Stimulated activated naive CD8-positive, alpha-beta T cell treated with anti-CD3 and anti-CD28 coated beads, Interleukin-15, Interleukin-2, amounts not matched to agents 100 U/mL and 50 U/mL, for 24 hours (primary cell): ENCODE data around the gene MEI1.
A peak's percentile ranks its signal among the peaks of the same experiment; 100 is the strongest.
"Not testable (repeated sequence)": the region's sequence is repeated elsewhere in the genome, so short reads cannot be mapped to it uniquely, and the experiment has no call there.

ENCODE experiments used
- ATAC-seq: fragments of 150-1000 bp; cut with Tn5 transposase; one replicate; pipeline ENCODE4 v1.10.0; 2021
- DNase-seq: peaks from one replicate; pipeline ENCODE4 v3.0.0; 2021

The MEI1 gene

DNA sequence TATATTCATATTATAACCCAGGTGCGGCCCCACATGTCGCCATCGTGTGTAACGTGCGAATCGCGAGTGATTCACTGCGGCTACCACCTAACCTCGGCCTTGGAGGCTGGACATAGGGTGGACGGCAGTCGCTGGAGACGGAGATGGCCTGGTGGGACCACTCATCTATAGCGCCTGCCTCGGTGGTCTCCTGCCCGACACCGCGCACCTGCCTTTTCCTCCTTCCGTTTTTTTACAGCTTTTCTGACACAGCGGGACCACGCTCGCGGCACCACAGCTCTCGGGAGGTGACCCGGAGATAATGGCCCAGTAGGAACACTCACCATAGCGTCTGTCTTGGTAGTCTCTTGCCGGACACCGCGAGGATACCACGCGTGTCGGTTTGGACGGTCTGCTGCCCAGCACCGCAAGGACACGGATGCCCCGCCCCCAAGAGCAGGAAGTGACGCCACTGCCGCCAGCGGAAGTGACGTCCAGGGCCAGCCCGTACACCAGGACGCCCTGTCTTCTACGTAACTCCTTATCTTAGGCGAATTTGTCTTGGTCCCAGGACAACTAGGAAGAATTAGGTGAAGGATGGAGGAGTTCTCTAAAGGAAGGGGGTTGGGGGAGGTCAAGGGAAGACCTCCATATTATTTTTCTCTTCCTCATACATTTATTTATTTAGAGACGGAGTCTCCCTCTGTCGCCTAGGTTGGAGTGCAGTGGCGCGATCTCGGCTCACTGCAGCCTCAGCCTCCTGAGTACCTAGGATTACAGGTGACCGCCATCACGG is 17.1 kb upstream of the MEI1 start:
- peak; percentile 88 for ATAC-seq
- peak; percentile 87 for DNase-seq

DNA sequence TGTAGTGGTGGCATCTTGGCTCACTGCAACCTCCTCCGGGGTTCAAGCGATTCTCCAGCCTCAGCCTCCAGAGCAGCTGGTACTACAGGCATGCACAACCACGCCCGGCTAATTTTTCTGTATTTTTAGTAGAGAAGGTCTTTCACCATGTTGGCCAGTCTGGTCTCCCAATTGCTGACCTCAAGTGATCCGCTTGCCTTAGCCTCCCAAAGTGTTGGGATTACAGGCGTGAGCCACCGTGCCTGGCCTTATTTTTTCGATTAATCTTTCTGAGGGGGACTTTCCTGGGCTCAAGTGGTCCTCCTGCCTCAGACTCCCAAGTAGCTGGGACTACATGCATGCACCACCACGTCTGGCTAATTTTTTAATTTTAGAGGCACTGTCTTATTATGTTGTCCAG is 16.3 kb upstream of the MEI1 start:
- DNase-seq: no peak
- ATAC-seq: no peak

GRCh38 chr22:41683616-41684015 is 15.7 kb upstream of the MEI1 start:
- ATAC-seq: no peak
- no peak for DNase-seq

- ATAC-seq (no peak), DNase-seq (no peak)
These were observed 15.1 kb upstream of the MEI1 start for GRCh38 chr22:41684194-41684593.

DNA sequence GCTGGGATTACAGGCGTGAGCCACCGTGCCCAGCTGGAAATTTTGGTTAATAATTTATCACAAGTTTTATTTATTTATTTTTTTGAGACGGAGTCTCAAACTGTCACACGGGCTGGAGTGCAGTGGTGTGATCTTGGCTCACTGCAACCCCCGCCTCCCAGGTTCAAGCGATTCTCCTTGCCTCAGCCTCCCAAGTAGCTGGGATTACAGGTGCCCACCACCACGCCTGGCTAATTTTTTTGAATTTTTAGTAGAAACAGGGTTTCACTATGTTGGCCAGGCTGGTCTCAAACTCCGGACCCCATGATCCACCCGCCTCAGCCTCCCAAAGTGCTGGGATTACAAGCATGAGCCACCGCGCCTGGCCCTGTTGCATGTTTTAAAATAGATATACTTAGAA is 12.4 kb upstream of the MEI1 start:
- not testable (repeated sequence) for ATAC-seq

GRCh38 chr22:41687901-41688364 is 11.4 kb upstream of the MEI1 start:
- DNase-seq: no peak
- no peak for ATAC-seq

More for the DNA sequence above, 12.4 kb upstream of the MEI1 start:
- not testable (repeated sequence) for DNase-seq

GRCh38 chr22:41688365-41689211 is 10.7 kb upstream of the MEI1 start, which contains the start of gene SNU13:
Gene SNU13, minus strand, starts transcription at chr22:41688867. Its CDS starts 71 bp downstream, at chr22:41688796.
- peak; percentile 98 for ATAC-seq
- peak; percentile 93 for DNase-seq

GRCh38 chr22:41690476-41690875 is 8.8 kb upstream of the MEI1 start:
- ATAC-seq: no peak
- no peak for DNase-seq

- DNase-seq (no peak), ATAC-seq (no peak)
These were observed 4.1 kb upstream of the MEI1 start for GRCh38 chr22:41695211-41695610.

DNA sequence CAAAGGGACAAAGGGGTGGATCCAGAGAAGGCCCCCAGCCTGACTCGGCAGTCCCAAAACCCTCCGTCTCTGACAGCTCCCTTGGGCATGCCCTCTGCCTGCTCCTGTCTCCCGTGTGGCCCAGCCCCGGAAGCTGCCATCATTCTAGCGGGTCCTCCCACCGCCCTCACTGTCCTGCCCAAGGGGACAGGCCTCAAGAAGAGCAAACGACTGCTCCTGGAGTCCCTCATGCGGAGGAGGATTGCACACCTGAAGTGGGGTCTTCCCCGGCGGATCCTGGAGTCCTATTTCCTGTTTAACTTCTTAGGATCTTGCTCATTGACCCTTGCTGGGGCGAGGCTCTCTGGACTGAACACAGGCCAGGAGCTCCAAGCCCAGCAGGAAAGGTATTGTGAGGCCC is 2.6 kb upstream of the MEI1 start:
- no peak for DNase-seq
- ATAC-seq: no peak

GRCh38 chr22:41697126-41697775 is 2.1 kb upstream of the MEI1 start:
- DNase-seq: peak; percentile 98
- ATAC-seq: peak; percentile 72

DNA sequence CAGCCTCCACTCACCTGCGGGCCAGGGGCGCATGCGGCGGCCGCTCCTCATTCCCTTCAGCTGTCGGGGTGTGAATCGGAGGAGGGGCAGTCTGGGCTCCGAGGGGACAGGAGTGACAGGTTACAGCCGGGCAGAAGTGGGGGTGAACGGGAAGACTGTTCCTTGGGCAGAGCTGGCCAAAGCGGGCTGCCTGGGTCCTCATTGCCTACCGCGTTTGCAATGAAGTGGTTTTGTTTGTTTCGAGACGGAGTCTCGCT is 733 bp downstream of the MEI1 start:
- DNase-seq (no peak), ATAC-seq (no peak)

- DNase-seq (no peak), ATAC-seq (no peak)
These were observed 3.5 kb downstream of the MEI1 start for GRCh38 chr22:41702763-41703162.

DNA sequence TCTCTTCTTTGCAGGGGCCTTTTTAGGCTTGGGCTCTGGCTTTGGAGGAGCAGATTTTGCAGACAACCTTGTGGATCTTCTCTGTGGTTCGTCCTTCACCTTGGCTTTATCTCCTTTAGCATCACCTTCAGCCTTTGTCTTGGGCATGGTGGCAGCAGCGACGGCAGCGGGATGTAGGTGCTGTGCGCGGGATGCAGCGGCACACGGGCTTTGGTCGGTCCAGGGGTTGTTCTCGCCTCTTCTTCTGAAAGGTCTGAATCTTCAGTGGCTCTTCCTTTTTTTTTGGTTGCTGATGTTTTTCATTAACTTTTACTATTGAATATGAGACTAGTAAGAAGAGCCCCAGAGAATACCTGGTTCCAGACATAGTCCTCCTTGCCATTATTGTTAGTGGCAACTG is 10.0 kb downstream of the MEI1 start:
- no peak for ATAC-seq
- DNase-seq: no peak

- DNase-seq: no peak
- ATAC-seq: no peak
These were observed 13.7 kb downstream of the MEI1 start for GRCh38 chr22:41713004-41713403.

DNA sequence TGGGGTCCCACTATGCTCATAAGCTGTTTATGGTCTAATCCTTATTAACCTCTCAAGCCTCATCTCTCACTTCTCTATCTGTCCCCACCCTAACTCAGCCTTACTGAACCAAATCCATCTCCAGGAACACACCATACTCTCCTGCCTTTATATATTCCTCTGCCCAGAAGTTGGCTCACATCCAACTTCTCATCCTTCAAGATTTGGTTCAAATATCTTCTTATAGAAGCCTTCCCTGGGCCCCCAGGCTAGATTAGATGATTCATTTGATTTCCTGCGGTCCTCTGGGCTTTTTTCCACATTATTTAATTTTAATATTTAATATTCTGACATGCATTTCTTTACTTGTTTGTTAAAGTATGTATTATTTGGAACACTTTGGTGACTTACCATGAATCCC is 23.2 kb downstream of the MEI1 start:
- no peak for DNase-seq
- no peak for ATAC-seq

- ATAC-seq (no peak), DNase-seq (no peak)
These were observed 26.3 kb downstream of the MEI1 start for GRCh38 chr22:41725510-41726110.

GRCh38 chr22:41731609-41732008 is 32.3 kb downstream of the MEI1 start:
- no peak for ATAC-seq
- DNase-seq: no peak

DNA sequence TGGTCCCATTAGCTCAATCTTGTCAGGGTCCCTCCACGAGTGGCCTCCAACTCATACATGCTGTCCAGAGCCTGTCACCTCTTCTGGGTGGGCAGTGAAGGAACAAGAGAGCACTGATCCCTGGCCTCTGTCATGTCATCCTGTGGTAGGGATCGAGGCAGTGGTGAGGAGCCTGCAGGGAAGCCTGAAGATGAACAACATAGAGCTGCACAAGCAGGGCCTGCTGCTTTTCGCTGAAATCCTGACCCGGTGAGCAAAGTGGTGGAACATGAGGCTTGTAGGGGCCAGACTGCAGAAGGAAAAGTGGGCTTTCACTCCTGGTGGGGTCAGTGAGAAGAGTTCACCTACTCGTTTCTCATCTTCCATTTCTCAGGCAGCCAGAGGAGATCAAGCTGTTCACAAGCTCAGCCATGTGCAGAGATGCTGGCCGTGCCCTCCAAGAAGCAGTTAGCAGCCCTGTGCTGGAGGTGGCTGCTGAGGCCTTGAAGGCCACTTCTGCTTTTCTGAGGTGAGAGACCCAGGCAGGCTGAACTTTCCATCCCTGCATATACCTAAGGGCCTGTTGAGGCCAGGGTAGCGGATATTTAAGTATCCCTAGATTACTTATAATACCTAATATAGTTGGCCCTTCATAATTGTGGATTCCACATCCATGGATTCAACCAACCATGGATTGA is 32.9 kb downstream of the MEI1 start:
- DNase-seq (no peak), ATAC-seq (no peak)

- ATAC-seq, DNase-seq: not testable (repeated sequence)
These were observed 33.9 kb downstream of the MEI1 start for GRCh38 chr22:41733241-41733640.

GRCh38 chr22:41739576-41739975 is 40.3 kb downstream of the MEI1 start:
- ATAC-seq: no peak

DNA sequence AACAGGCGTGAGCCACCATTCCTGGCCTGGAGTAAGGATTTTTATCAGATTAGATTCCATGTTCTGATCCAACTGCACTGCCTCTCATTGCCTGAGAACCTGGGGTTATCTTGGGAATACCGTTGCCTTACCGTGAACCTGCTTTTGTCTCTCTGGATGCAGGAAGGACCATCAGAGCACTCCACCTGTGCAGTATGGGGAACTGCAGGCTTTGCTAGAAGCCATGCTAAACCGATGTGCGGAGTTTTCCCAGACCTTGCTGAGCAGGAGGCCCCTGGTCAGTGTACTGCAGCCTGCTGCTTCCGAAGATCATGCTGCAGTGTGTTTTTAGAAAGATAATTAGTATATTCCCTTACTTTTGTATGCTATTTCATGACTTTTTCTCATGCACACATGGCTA is 43.6 kb downstream of the MEI1 start:
- ATAC-seq: no peak
- no peak for DNase-seq

More at GRCh38 chr22:41739576-41739975, 40.3 kb downstream of the MEI1 start:
- no peak for DNase-seq
